ENCODE data around the gene PLBD1. TPM values are rescaled to one million over a fixed set of nuclear protein-coding genes. Genes with fewer than 3 reads are reported as not detected.
A peak's percentile ranks its signal among the peaks of the same experiment; 100 is the strongest.

PLBD1 gene
- total RNA-seq, 2 donors from 2014 or later = 17.9 to 32.5 TPM

DNA sequence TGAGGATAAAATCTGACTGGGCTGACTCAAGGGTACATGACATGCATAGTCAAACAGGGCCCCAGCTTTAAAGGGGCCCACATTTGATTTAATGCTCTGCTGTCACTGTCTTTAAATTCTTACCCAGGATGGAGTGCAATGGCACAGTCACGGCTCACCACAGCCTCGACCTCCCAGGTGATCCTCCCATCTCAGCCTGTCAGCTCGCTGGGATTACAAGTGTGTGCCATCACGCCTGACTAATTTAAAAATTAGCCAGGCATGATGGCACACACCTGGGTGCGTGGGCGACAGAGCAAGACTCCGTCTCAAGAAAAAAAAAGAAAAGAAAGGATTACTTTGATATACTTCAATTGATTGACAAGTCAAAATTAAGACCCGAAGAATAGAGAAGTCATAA is 9.2 kb upstream of the PLBD1 start:
- Mint-ChIP-seq H3K27ac (peak overlapping the region; percentile 16), H3K27me3 (ENCODE audit: insufficient read depth) (no peaks in the 10 kb centered on the region), H3K4me3 (no peak overlapping the region), H3K4me1 (peaks cover 9% of the 10 kb centered on the region), H3K9me3 (no peaks in the 10 kb centered on the region), H3K36me3 (ENCODE audit: low read depth) (no peaks in the 10 kb centered on the region)
- Histone ChIP-seq H3K36me3 (ENCODE audit: control insufficient read depth, insufficient read depth, low read length) (no peaks in the 10 kb centered on the region), H3K9ac (ENCODE audit: extremely low read depth, low read length, poor library complexity, severe bottlenecking) (no peak overlapping the region), H3K4me3 (ENCODE audit: low read length) (no peak overlapping the region), H3K27ac (ENCODE audit: low read depth, low read length) (no peak overlapping the region), H3K27me3 (ENCODE audit: control insufficient read depth, insufficient read depth, low read length, poor library complexity, severe bottlenecking) (no peaks in the 10 kb centered on the region), H3K4me1 (ENCODE audit: control insufficient read depth, insufficient read depth, low read length) (no peaks in the 10 kb centered on the region), H3K9me3 (ENCODE audit: control insufficient read depth, low read length) (no peaks in the 10 kb centered on the region)
- WGBS, 2 experiments (ENCODE audit: insufficient coverage in 1 of 2, insufficient read length in 1 of 2) = 83 to 86% methylated on average over 8 of the region's 8 CpGs
- DNase-seq = no peak
- TF ChIP-seq, protein P1, sequence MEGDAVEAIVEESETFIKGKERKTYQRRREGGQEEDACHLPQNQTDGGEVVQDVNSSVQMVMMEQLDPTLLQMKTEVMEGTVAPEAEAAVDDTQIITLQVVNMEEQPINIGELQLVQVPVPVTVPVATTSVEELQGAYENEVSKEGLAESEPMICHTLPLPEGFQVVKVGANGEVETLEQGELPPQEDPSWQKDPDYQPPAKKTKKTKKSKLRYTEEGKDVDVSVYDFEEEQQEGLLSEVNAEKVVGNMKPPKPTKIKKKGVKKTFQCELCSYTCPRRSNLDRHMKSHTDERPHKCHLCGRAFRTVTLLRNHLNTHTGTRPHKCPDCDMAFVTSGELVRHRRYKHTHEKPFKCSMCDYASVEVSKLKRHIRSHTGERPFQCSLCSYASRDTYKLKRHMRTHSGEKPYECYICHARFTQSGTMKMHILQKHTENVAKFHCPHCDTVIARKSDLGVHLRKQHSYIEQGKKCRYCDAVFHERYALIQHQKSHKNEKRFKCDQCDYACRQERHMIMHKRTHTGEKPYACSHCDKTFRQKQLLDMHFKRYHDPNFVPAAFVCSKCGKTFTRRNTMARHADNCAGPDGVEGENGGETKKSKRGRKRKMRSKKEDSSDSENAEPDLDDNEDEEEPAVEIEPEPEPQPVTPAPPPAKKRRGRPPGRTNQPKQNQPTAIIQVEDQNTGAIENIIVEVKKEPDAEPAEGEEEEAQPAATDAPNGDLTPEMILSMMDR (conservative IDR thresholded peaks at IDR 0.05) = no peak

DNA sequence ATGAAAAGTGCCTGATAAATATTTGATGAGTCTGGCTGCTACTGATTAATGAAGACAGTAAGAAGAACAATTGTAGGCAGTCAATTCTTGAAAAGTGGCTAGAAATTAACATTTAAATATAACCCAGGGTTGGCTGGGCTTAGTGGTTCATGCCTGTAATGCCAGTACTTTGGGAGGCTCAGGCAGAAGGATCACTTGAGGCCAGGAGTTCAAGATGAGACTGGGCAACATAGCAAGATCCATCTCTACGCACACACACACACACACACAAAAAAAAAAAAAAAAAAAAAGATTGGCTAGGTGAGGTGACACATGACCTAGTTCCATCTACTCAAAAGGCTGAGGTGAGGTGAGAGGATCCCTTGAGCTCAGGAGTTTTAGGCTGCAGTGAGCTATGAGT is 7.9 kb upstream of the PLBD1 start:
- Histone ChIP-seq H3K9me3 (ENCODE audit: control insufficient read depth, low read length) (no peaks in the 10 kb centered on the region), H3K4me1 (ENCODE audit: control insufficient read depth, insufficient read depth, low read length) (no peaks in the 10 kb centered on the region), H3K27me3 (ENCODE audit: control insufficient read depth, insufficient read depth, low read length, poor library complexity, severe bottlenecking) (no peaks in the 10 kb centered on the region), H3K9ac (ENCODE audit: extremely low read depth, low read length, poor library complexity, severe bottlenecking) (no peak overlapping the region), H3K27ac (ENCODE audit: low read depth, low read length) (no peak overlapping the region), H3K4me3 (ENCODE audit: low read length) (no peak overlapping the region), H3K36me3 (ENCODE audit: control insufficient read depth, insufficient read depth, low read length) (no peaks in the 10 kb centered on the region)
- no peaks in the 10 kb centered on the region for H3K27me3 Mint-ChIP-seq (ENCODE audit: insufficient read depth)
- H3K27ac Mint-ChIP-seq = no peak overlapping the region
- no peak overlapping the region for H3K4me3 Mint-ChIP-seq
- peaks cover 11% of the 10 kb centered on the region for H3K4me1 Mint-ChIP-seq
- TF ChIP-seq, protein P1 (conservative IDR thresholded peaks at IDR 0.05) = no peak
- no CpG with 5 or more reads among the region's 1 CpG for WGBS, 2 experiments (ENCODE audit: insufficient coverage in 1 of 2, insufficient read length in 1 of 2)
- H3K36me3 Mint-ChIP-seq (ENCODE audit: low read depth) = no peaks in the 10 kb centered on the region
- H3K9me3 Mint-ChIP-seq = no peaks in the 10 kb centered on the region
- no peak for DNase-seq

GRCh38 chr12:14573118-14573517 is 5.4 kb upstream of the PLBD1 start:
- Mint-ChIP-seq H3K4me1 (peaks cover 22% of the 10 kb centered on the region), H3K4me3 (no peak overlapping the region), H3K36me3 (ENCODE audit: low read depth) (no peaks in the 10 kb centered on the region), H3K9me3 (no peaks in the 10 kb centered on the region), H3K27me3 (ENCODE audit: insufficient read depth) (no peaks in the 10 kb centered on the region), H3K27ac (no peak overlapping the region)
- Histone ChIP-seq H3K27ac (ENCODE audit: low read depth, low read length) (no peak overlapping the region), H3K4me1 (ENCODE audit: control insufficient read depth, insufficient read depth, low read length) (no peaks in the 10 kb centered on the region), H3K27me3 (ENCODE audit: control insufficient read depth, insufficient read depth, low read length, poor library complexity, severe bottlenecking) (peaks cover 2% of the 10 kb centered on the region), H3K36me3 (ENCODE audit: control insufficient read depth, insufficient read depth, low read length) (no peaks in the 10 kb centered on the region), H3K9me3 (ENCODE audit: control insufficient read depth, low read length) (no peaks in the 10 kb centered on the region), H3K9ac (ENCODE audit: extremely low read depth, low read length, poor library complexity, severe bottlenecking) (no peak overlapping the region), H3K4me3 (ENCODE audit: low read length) (no peak overlapping the region)
- WGBS, 2 experiments (ENCODE audit: insufficient coverage in 1 of 2, insufficient read length in 1 of 2) = 91 to 93% methylated on average over 5 of the region's 5 CpGs
- no peak for DNase-seq
- TF ChIP-seq, protein P1 (conservative IDR thresholded peaks at IDR 0.05) = no peak
